ENCODE data around the gene PINLYP. TPM values are rescaled to one million over a fixed set of nuclear protein-coding genes. Genes with fewer than 3 reads are reported as not detected.
A peak's percentile ranks its signal among the peaks of the same experiment; 100 is the strongest.
"Not testable (repeated sequence)": the region's sequence is repeated elsewhere in the genome, so short reads cannot be mapped to it uniquely, and the experiment has no call there.

PINLYP gene
- total RNA-seq, 2 donors from 2014 or later, result 9.1 to 12.8 TPM

DNA sequence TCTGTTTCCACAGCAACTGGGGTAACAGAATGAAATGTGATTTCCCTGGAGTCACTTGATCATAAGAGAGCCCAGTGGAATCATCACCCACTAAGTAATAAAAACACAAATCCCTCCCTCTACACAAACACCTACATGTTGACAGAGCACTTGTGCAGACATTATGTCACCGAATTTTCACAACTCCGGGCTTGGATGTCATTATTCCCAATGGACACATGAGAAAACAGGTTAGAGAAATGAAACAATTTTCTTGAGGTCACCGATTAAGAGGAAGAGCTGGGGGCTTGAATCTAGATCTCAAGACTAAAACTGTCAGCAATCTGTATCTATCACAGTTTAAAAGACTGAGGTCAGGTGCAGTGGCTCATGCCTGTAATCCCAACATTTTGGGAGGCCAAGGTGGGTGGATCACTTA is 3.4 kb upstream of the PINLYP start:
- intact Hi-C loops (cut with DNase I), result no loop called here
- no peak for DNase-seq (ENCODE audit: low spot score)

DNA sequence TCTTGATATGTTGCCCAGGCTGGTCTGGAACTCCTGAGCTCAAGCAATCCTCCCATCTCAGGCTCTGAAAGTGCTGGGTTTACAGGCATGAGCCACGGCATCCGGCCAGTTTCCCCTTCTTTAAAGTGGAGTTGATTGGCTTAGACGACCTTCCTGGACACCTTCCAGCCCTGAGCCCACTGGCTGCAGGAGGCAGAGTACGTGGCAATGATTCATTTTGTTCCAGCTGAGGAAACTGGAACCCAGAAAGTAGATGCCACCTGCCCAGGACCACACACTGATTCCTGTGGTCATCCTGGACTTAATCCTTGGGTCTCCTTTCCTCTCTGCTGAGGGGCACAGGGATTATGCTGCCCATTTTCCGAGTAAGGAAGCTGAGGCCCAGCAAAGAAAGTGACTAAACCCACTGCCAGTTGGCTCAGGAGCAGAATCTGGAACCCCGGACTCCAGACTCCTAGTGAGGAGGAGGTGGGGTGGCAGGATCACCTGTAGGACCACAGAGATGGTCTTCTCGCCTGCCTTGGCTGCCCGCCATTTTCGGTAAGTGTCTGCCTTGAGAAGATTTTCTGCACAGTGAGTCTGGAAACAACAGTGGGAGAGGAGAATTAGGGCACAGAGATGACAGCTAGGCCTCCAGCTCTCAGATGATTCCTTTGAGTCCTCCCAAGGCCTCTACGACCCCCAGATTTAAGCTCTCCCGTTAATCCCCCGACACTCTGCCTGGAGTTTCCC is 1.0 kb upstream of the PINLYP start:
- DNase-seq (ENCODE audit: low spot score), result no peak
- intact Hi-C loops (cut with DNase I), result no loop called here

DNA sequence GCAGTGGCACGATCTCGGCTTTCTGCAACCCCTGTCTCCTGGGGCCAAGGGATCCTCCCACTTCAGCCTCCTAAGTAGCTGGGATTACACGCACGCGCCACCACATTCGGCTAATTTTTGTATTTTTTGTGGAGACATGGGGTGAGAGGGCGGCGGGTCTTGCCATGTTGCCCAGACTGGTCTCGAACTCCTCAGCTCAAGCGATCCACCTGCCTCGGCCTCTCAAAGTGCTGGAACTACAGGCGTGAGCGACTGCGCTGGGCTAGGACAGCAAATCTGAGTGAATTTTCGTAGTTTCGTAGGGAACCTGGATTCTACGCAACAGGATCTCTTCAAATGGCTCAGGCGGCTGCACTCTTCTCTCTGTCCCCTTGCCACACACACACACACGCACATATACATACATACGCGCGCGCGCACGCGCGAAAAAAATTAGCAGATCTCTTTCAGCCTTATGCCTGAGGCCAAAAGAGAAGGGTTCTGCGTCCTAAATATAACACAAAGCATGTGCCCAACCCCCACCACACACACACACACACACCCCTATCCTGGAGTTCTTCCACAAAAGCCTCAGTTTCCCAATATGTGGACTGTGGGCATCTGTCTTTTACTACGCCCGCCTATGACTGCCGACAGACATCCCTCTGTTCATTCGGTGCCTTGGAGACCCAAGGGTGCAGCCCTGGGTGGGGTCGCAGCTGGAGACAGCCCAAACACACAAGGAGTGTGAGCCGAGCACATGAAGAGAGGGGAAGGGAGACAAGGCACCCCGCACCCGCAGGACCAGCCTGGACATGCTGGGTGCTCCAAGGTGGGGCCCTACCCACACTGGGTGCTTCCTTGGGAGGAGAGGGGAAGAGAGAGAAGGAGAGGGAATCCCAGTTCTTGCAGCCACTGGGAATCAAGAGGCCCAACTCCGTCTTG is 616 bp downstream of the PINLYP start:
- intact Hi-C loops (cut with DNase I), result no loop called here
- no peak for DNase-seq (ENCODE audit: low spot score)

DNA sequence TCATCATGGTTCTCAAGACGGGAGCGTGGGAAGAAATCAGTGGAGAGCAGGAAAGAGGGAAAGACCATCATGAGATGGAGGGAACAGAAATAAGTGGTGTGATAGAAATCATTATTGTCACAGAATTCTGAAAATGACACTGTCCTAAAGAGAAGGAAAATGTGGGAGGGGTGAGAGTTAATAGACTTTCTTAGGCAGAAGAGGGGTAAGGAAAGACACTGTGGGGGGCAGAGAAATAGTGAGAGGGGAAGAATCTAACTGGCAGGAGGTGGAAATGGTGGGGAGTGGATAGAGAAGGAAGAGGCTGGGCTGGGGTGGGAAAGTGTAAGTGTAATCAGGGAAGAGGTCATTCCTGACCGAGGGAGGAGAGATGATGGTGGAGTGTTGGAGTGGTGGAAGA is 3.2 kb downstream of the PINLYP start:
- intact Hi-C loops (cut with DNase I), result no loop called here
- no peak for DNase-seq (ENCODE audit: low spot score)

DNA sequence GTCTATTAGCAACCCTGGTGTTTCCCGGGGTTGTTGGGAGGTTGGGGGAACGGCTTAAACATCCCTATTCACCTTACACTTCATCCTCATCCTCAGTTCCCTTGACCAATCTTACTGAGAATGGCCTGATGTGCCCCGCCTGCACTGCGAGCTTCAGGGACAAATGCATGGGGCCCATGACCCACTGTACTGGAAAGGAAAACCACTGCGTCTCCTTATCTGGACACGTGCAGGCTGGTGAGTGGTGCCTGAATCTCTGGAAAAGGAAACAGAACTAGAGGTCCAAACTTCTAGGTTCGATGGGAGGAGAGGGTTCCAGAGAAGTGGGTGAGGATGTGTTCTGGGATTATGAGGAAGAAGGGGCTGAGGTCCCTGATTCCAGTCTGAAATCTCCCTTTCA is 5.9 kb downstream of the PINLYP start:
- intact Hi-C loops (cut with DNase I), result no loop called here
- DNase-seq (ENCODE audit: low spot score), result no peak

DNA sequence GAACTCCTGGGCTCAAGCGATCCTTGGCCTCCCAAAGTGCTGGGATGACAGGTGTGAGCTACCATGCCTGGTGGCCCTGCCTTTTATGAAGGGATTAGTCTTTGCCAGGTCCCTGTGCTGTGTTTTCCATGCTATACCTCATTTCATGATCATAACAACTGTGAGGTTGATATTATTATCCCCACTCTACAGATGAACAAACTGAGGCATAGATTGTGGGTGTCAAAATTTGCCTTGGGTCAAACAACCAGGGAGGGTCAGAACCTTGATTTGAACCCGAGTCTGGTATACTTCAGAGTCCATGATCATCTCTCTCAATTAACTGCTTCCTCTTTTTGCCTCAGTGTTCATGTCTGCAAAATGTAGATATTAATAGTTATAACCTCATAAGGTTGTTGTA is 6.9 kb downstream of the PINLYP start:
- intact Hi-C loops (cut with DNase I), result no loop called here
- DNase-seq (ENCODE audit: low spot score), result no peak

DNA sequence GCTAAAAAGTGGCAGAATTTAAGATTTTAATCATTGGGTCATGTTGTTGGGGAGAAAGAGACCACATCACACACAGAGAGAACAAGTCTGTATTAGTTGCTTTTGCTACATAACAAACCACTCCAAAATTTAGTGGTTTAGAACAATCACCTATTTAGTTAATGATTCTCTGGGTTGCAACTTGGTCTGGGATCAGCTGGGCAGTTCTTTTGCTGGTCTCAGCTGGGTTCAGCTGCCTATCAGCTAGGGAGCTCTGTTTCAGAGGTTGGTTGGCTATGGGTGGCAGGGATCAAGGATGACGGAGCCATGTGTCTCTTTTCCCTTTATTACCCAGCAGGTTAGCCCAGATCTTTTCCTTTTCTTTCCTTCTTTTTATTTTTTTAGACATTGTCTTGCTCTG is 8.9 kb downstream of the PINLYP start:
- intact Hi-C loops (cut with DNase I), result no loop called here
- DNase-seq (ENCODE audit: low spot score), result no peak

DNA sequence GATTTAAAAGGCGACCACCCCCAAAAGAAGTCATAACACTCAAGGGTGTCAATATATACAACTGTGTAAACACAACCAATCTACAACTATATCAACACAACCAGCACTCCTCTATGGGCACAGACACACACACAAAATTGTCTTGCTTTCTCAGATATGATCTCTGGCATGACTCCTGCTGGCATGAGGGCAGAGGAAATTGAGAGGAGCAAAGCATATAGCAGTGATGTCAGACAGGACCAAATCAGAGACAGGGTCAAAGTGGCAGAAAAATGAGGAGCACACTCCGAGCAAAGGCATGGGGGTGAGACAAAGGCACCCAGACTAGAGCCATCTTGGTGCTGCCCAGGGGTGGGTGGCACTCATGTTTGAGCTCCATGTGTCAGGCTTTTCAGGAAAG is 10.7 kb downstream of the PINLYP start:
- intact Hi-C loops (cut with DNase I), result no loop called here
- DNase-seq (ENCODE audit: low spot score), result no peak

DNA sequence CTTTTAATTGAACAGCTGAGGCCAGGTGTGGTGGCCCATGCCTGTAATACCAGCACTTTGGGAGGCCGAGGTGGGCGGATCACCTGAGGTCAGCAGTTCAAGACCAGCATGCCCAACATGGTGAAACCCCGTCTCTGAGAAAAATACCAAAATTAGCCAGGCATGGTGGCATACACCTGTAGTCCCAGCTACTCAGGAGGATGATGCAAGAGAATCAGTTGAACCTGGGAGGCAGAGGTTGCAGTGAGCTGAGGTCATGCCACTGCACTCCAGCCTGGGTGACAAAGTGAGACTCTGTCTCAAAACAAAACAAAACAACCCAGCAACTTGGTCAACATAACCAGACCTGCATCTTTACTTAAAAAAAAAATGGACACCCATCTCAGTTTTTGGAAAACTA is 11.4 kb downstream of the PINLYP start:
- DNase-seq (ENCODE audit: low spot score); intact Hi-C loops (cut with DNase I): not testable (repeated sequence)

DNA sequence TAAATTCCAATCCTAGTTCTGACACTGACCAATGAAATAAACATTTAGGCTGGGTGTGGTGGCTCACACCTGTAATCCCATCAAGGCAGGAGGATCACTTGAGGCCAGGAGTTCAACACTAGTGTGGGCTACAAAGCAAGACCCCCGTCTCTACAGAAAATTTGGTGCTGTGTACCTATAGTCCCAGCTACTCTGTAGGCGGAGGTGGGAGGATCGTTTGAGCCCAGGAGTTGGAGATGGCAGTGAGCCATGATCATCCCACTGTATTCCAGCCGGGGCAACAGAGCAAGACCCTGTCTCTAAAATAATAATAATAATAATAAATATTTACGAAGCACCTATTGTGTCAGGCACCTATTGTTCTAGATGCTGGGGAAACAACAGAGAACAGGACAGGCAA is 13.7 kb downstream of the PINLYP start:
- intact Hi-C loops (cut with DNase I), result no loop called here
- DNase-seq (ENCODE audit: low spot score), result no peak

DNA sequence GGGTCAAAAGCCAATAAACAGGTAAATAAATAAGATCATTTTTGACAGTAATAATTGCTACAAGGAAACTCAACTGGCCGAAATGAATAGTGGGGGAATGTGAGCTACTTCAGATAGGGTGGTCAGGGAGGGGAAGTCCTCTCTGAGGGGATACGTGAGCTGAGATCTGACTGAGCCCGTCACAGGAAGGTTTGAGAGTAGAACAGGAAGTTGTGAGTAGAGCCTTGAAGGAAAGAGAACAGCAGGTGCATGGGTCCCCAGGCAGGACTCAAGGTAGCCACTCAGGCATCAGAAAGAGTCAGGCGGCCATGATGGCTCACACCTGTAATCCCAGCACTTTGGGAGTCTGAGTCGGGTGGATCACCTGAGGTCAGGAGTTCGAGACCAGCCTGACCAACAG is 14.1 kb downstream of the PINLYP start:
- DNase-seq (ENCODE audit: low spot score), result no peak
- intact Hi-C loops (cut with DNase I), result loop anchor here in 1 of 2 donors (10.0 kb wide), 1 partner anchor 55 kb away; the partner anchor contains the start of gene ZNF575

DNA sequence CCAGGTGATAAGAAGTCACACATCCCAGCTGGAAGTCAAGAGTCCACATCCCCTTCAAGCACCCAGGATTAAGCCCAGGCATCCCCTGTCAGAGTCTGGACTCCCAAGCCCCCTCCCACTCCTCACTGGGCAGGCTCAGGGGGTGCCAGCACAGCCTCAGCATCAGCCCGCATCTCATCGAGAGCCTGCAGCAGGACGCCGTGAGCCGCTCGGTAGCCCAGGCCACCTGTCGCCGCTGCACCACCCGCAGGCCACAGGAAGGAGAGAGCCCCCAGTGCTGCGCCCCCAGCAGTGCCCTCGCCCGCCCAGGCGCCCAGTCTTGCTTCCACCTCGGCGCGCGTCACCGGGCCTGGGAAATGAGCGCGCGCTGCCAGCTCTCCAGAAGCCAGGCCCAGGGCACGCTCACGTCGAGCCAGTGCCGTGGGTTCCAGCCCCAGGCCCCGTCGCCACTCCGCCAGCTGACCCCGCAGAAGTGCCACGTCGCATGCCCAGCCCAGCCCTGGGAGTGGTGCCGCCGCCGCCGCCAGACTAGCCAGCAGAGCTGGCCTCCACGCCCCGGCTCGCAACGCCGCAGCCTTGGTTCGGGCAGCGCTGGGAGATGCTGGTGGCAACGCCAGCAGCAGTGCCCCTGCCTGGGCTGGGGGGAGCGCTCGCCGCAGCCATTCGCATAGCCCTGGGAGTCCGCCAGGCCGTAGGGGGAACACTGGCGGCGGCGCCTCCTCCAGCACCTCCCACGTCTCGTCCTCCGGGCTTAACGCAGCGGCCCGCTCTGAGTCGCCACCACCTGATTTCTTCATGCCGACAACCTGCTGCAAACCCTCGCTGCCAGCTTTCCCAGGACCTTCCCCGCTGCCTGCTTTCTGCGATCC is 16.5 kb downstream of the PINLYP start:
- intact Hi-C loops (cut with DNase I), result loop anchor here in 1 of 2 donors (10.0 kb wide), 1 partner anchor 57 kb away; the partner anchor contains the start of gene ZNF575
- no peak for DNase-seq (ENCODE audit: low spot score)

DNA sequence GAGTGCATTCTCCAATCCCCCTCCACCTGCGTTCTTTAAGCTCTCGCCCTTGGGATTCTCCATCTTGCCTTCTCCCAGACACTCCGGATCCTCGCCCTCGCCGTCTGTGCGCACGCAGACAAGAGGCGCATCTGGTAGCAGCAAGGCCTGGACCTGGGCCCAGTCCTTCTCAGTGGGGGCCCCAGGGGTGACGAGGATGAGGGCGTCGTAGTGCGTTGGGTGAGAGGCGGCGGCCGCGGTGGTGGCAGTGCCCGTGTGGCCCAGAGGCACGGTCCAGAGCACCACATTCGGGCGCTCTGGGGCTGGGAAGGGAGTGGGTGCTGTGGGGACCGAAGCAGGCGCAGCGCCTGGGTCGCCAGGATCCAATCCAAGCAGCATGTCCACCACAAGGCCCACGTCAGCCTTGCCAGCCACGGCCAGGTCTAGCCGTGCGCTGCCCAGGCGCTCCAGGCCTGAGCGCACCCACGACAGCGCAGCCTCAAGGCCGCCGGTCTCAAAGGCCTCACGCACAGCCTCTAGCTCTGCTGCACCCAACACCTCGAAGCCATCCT is 17.3 kb downstream of the PINLYP start:
- no peak for DNase-seq (ENCODE audit: low spot score)
- intact Hi-C loops (cut with DNase I), result loop anchor here in 1 of 2 donors (10.0 kb wide), 1 partner anchor 58 kb away; the partner anchor contains the start of gene ZNF575

DNA sequence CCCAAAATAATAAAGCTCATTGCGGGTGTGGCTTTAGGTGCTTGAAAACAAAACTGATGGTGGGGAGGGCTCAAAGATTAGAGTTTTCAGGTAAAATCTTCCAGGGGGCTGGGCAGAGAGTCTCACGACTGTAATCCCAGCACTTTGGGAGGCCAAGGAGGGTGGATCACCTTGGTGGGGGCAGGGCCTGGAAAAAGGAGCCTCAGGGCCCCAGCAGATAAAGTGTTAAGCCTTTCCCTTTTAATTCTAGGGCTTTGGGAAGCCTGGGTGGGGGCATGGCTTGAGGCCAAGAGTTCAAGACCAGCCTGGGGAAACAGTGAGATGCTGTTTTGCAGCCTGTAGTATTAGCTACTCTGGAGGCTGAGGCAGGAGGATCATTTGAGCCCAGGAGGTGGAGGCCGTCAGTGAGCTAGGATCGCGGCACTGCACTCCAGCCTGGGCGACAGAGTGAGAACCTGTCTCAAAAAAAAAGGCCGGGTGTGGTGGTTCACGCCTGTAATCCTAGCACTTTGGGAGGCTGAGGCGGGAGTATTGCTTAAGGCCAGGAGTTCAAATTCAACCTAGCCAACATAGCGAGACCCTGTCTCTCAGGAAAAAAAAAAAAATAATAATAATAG is 18.6 kb downstream of the PINLYP start:
- DNase-seq (ENCODE audit: low spot score), result no peak
- intact Hi-C loops (cut with DNase I), result loop anchor here in 1 of 2 donors (10.0 kb wide), 1 partner anchor 59 kb away; the partner anchor contains the start of gene ZNF575

DNA sequence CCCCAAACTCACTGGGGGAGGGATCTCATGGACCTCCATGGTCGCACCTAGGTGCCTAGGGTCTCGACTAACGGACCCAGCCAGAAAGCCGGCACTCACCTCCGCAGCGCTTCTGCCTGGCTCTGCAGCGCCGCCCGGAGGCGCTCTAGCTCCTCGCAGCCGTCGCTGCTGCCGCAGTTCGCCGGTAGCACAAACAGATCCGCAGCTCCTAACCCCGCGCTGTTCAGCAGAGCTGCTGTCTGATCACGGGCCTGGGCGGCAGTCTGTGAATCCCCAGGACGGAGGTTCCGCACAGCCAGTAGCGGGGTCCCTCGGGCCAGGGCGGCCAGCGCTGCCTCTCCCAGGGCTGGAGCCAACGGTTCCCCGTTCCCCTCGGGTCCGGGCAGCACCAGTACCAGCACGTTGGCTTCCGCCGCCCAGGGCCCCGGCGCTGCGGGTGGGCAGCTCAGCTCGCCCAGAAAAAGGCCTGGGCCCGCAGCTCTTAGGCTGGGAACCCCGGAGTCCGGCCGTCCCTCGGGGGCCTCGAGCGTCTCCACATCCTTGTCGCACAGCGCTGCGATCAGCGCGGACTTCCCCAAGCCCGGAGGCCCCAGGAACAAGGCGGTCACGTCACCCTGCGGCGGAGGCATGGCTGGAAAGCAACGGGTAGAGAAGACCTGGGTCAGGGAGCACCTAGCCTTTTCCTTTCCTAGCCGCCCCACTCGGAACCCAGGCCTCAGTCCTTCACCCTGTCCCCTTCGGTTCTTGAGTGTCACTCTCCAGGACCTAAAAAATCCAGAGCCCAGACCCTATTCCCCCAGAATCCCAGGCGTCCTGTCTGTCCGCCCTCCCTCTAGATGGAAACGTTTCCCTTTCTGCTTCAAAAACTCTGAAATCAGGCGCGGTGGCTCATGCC is 19.4 kb downstream of the PINLYP start:
- DNase-seq (ENCODE audit: low spot score), result peak; percentile 92
- intact Hi-C loops (cut with DNase I), result loop anchor here in 1 of 2 donors (10.0 kb wide), 1 partner anchor 60 kb away; the partner anchor contains the start of gene ZNF575

DNA sequence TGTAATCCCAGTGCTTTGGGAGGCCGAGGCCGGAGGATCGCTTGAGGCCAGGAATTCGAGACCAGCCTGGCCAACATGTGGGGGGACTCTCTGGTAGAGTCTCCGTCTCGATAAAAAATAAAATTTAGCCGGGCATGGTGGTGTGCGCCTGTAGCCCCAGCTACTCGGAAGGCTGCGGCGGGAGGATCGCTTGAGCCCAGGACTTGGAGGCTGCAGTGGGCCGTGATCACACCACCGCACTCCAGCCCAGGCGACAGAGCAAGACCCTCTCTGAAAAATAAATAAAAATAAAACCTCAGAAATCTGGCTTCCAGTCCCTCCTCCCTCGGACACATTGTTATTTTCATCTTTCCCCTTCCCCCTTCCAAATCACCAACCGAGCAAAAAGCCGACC is 20.0 kb downstream of the PINLYP start:
- DNase-seq (ENCODE audit: low spot score), result no peak
- intact Hi-C loops (cut with DNase I), result loop anchor here in 1 of 2 donors (10.0 kb wide), 1 partner anchor 61 kb away; the partner anchor contains the start of gene ZNF575
